HepG2 (cell line): Measurements from ENCODE around the gene SERPINB6. TPM values are rescaled to one million over a fixed set of nuclear protein-coding genes. Genes with fewer than 3 reads are reported as not detected.

Experiments
- AKAP8 ChIP-seq: sonication (generic); formaldehyde crosslinking; IDR thresholded peaks from 2 replicates; pipeline ENCODE4 v1.5.1; 2020; ENCODE audit warnings: mild to moderate bottlenecking, missing genetic modification reagents
- BRF2 ChIP-seq: sonication (generic); formaldehyde crosslinking; IDR thresholded peaks from 2 replicates; pipeline ENCODE4 v1.8.1; 2022; ENCODE audit warnings: mild to moderate bottlenecking, missing genetic modification reagents
- E2F2 ChIP-seq: sonication (generic); formaldehyde crosslinking; IDR thresholded peaks from 2 replicates; pipeline ENCODE4 v1.4.0; 2020; ENCODE audit warnings: missing genetic modification reagents, borderline replicate concordance
- HOXA5 ChIP-seq: sonication (generic); formaldehyde crosslinking; IDR thresholded peaks from 2 replicates; pipeline ENCODE4 v1.4.0; 2020; ENCODE audit warnings: missing genetic modification reagents
- IKZF1 ChIP-seq: fragments of 450-650 bp; IDR thresholded peaks from 2 replicates; pipeline ENCODE4 v1.7.1; 2016
- KDM6A ChIP-seq: IDR thresholded peaks from 2 replicates; pipeline ENCODE4 v1.6.1; 2016; ENCODE audit warnings: low read depth
- MEIS1 ChIP-seq: sonication (generic); formaldehyde crosslinking; IDR thresholded peaks from 2 replicates; pipeline ENCODE4 v1.9.0; 2021; ENCODE audit warnings: mild to moderate bottlenecking, missing genetic modification reagents, moderate library complexity, borderline replicate concordance
- MIXL1 ChIP-seq: IDR thresholded peaks from 2 replicates; pipeline ENCODE4 v1.6.1; 2016
- MZF1 ChIP-seq: sonication (generic); formaldehyde crosslinking; IDR thresholded peaks from 2 replicates; pipeline ENCODE4 v1.8.1; 2023; ENCODE audit warnings: mild to moderate bottlenecking, missing genetic modification reagents, borderline replicate concordance
- NONO ChIP-seq, 2 experiments: fragments of 450-650 bp in 1 of 2; sonication (generic) in 1 of 2; formaldehyde crosslinking in 1 of 2; IDR thresholded peaks in 1 of 2; conservative IDR thresholded peaks in 1 of 2; 2 replicates each; pipeline versions ENCODE4 v1.6.1 to v1.8.0; 2017 to 2022; ENCODE audit warnings: mild to moderate bottlenecking in 1 of 2, missing genetic modification reagents in 1 of 2, moderate library complexity in 1 of 2
- PHB2 ChIP-seq: fragments of 450-650 bp; IDR thresholded peaks from 2 replicates; pipeline ENCODE4 v1.6.1; 2018; ENCODE audit not compliant: partially characterized antibody
- PREB ChIP-seq: sonication (generic); formaldehyde crosslinking; IDR thresholded peaks from 2 replicates; pipeline ENCODE4 v1.4.0; 2020; ENCODE audit warnings: missing genetic modification reagents
- RFXAP ChIP-seq: sonication (generic); formaldehyde crosslinking; IDR thresholded peaks from 2 replicates; pipeline ENCODE4 v1.4.0; 2020; ENCODE audit warnings: missing genetic modification reagents, borderline replicate concordance
- RNF2 ChIP-seq: fragments of 450-650 bp; conservative IDR thresholded peaks from 2 replicates; pipeline ENCODE4 v1.6.1; 2016; ENCODE audit warnings: low read depth
- SALL2 ChIP-seq: sonication (generic); formaldehyde crosslinking; IDR thresholded peaks from 2 replicates; pipeline ENCODE4 v1.8.1; 2023; ENCODE audit warnings: mild to moderate bottlenecking, missing genetic modification reagents, inconsistent platforms
- WIZ ChIP-seq: sonication (generic); formaldehyde crosslinking; IDR thresholded peaks from 2 replicates; pipeline ENCODE4 v1.5.1; 2020; ENCODE audit warnings: mild to moderate bottlenecking, missing genetic modification reagents
- ZIK1 ChIP-seq: sonication (generic); formaldehyde crosslinking; IDR thresholded peaks from 2 replicates; pipeline ENCODE4 v1.5.0; 2020; ENCODE audit warnings: mild to moderate bottlenecking, low read depth, missing genetic modification reagents, borderline replicate concordance
- ZNF124 ChIP-seq: sonication (generic); formaldehyde crosslinking; IDR thresholded peaks from 2 replicates; pipeline ENCODE4 v1.4.0; 2020; ENCODE audit warnings: missing genetic modification reagents
- ZNF256 ChIP-seq: sonication (generic); formaldehyde crosslinking; conservative IDR thresholded peaks from 2 replicates; pipeline ENCODE4 v1.4.0; 2020; ENCODE audit warnings: missing genetic modification reagents
- ZNF367 ChIP-seq: sonication (generic); formaldehyde crosslinking; IDR thresholded peaks from 2 replicates; pipeline ENCODE4 v1.4.0; 2020; ENCODE audit warnings: missing genetic modification reagents, borderline replicate concordance
- ZNF512B ChIP-seq: sonication (generic); formaldehyde crosslinking; IDR thresholded peaks from 2 replicates; pipeline ENCODE4 v1.5.1; 2020; ENCODE audit warnings: missing genetic modification reagents, mild to moderate bottlenecking, borderline replicate concordance
- ZNF530 ChIP-seq: sonication (generic); formaldehyde crosslinking; IDR thresholded peaks from 2 replicates; pipeline ENCODE4 v1.5.0; 2020; ENCODE audit warnings: low read depth, mild to moderate bottlenecking, missing genetic modification reagents
- ZNF709 ChIP-seq: sonication (generic); formaldehyde crosslinking; IDR thresholded peaks from 2 replicates; pipeline ENCODE4 v1.5.0; 2020; ENCODE audit warnings: mild to moderate bottlenecking, missing genetic modification reagents
- ZNF777 ChIP-seq: sonication (generic); formaldehyde crosslinking; IDR thresholded peaks from 2 replicates; pipeline ENCODE4 v1.4.0; 2020; ENCODE audit warnings: missing genetic modification reagents
- ZNF780A ChIP-seq: sonication (generic); formaldehyde crosslinking; IDR thresholded peaks from 2 replicates; pipeline ENCODE4 v1.8.0; 2022; ENCODE audit warnings: mild to moderate bottlenecking, missing genetic modification reagents, moderate library complexity
- polyA plus RNA-seq, 8 experiments: library from polyadenylated mRNA; depleted of rRNA in 3 of 8; stranded (reverse) in 7 of 8; unstranded in 1 of 8; fragments of >200 nt; fragmentation: Illumina TruSeq in 4 of 8; extraction: Trizol in 4 of 8; gene quantifications; 2 replicates each; pipeline versions ENCODE4 v1.2.1 to v1.2.3, GENCODE V29; 2011 to 2016; ENCODE audit warnings: low read depth in 4 of 8, missing spikeins in 1 of 8, mixed read lengths in 1 of 8; ENCODE audit not compliant: insufficient read depth in 1 of 8
- total RNA-seq, 5 experiments: library from RNA; depleted of rRNA; stranded (reverse); fragments of >200 nt; fragmentation: Illumina TruSeq; extraction: Trizol; gene quantifications; 2 replicates each; pipeline ENCODE4 v1.2.3, GENCODE V29; 2016; ENCODE audit warnings: low read depth in 1 of 5

SERPINB6 gene
- total and polyA plus RNA-seq, 2 of the 13 experiments (the other 11 are each of a cell fraction or from before 2014, with no cell fraction given), result 38.2 to 61.3 TPM

- TF ChIP-seq ZNF780A (CRISPR knock-in tag), result 0 out of 2 replicates have a peak, but pooled peaks have one; percentile 40
- TF ChIP-seq RNF2, result no peak
- peak; percentile 94; the same call in 1 of the 2 replicates for TF ChIP-seq ZNF512B
- TF ChIP-seq IKZF1, result no peak
- TF ChIP-seq PREB (CRISPR knock-in tag), result no peak
- TF ChIP-seq HOXA5 (CRISPR knock-in tag), result no peak
- no peak; the same call in 1 of the 2 replicates for TF ChIP-seq ZNF124 (CRISPR knock-in tag)
- peak; percentile 61 for TF ChIP-seq ZNF777 (CRISPR knock-in tag)
- no peak for TF ChIP-seq KDM6A
- 0 out of 2 replicates have a peak, but pooled peaks have one; percentile 34 for TF ChIP-seq ZIK1 (CRISPR knock-in tag)
- no peak for TF ChIP-seq ZNF530 (CRISPR knock-in tag)
- TF ChIP-seq ZNF709 (CRISPR knock-in tag), result peak; percentile 84
- TF ChIP-seq PHB2, result no peak
- TF ChIP-seq ZNF256 (CRISPR knock-in tag), result no peak
- TF ChIP-seq MIXL1 (CRISPR knock-in tag), result peak; percentile 36; the same call in 1 of the 2 replicates
- TF ChIP-seq WIZ (CRISPR knock-in tag), result peak; percentile 94
- no peak for TF ChIP-seq MZF1 (CRISPR knock-in tag)
- peak; percentile 43 for TF ChIP-seq SALL2
- peak; percentile 86 for TF ChIP-seq MEIS1 (CRISPR knock-in tag)
- peak; percentile 61 for TF ChIP-seq AKAP8 (CRISPR knock-in tag)
- TF ChIP-seq RFXAP (CRISPR knock-in tag), result no peak
- no peak for TF ChIP-seq NONO (IDR thresholded peaks at IDR 0.05)
- peak; percentile 61; the same call in 1 of the 2 replicates for TF ChIP-seq NONO (CRISPR knock-in tag; conservative IDR thresholded peaks at IDR 0.05)
- peak; percentile 45; the same call in 1 of the 2 replicates for TF ChIP-seq BRF2 (CRISPR knock-in tag)
- TF ChIP-seq E2F2 (CRISPR knock-in tag), result no peak
- TF ChIP-seq ZNF367, result no peak
These were observed at the start of gene SERPINB6 (continued) for GRCh38 chr6:2971420-2972218.
